Right lobe of liver (tissue), 6 donors: ENCODE data around the gene NLRC5. TPM values are rescaled to one million over a fixed set of nuclear protein-coding genes. Genes with fewer than 3 reads are reported as not detected.

ENCODE experiments used
- ATAC-seq, 4 donors: fragments of 200-7000 bp; cut with Tn5 transposase; one replicate each; pipeline ENCODE4 v1.9.1; 2020; ENCODE audit warnings: mild to moderate bottlenecking in 4 of 4, moderate library complexity in 4 of 4
- DNase-seq, 3 donors: peaks; one replicate each; pipeline ENCODE4 v3.0.0-alpha.2; 2020
- H3K27ac ChIP-seq, 3 donors: fragments of 200-600 bp; one replicate each; pipeline ENCODE4 v1.8.0; 2022
- H3K27me3 ChIP-seq, 2 donors: fragments of 200-600 bp; one replicate each; pipeline ENCODE4 v1.8.0; 2022
- H3K36me3 ChIP-seq, 4 donors: fragments of 200-600 bp; sonication (generic) in 1 of 4; one replicate each; pipeline versions ENCODE4 v1.5.1 to v1.8.0; 2017 to 2022; ENCODE audit warnings: control low read depth in 1 of 4
- H3K4me1 ChIP-seq, 4 donors: fragments of 200-600 bp; sonication (generic) in 1 of 4; one replicate each; pipeline versions ENCODE4 v1.5.1 to v1.8.0; 2017 to 2022; ENCODE audit warnings: control low read depth in 1 of 4
- H3K4me3 ChIP-seq, 3 donors: fragments of 200-600 bp; one replicate each; pipeline ENCODE4 v1.8.0; 2022
- H3K9me3 ChIP-seq, 4 donors: fragments of 200-600 bp; sonication (generic) in 1 of 4; one replicate each; pipeline versions ENCODE4 v1.5.1 to v1.8.0; 2017 to 2022; ENCODE audit warnings: control low read depth in 1 of 4
- POLR2A ChIP-seq: fragments of 450-650 bp; IDR thresholded peaks from one replicate; pipeline ENCODE4 v1.6.1; 2017; ENCODE audit warnings: antibody characterized with exemption, mild to moderate bottlenecking
- WGBS: methylation state at CpG from one replicate; pipeline ENCODE4 v1.1.6; 2018; ENCODE audit warnings: low coverage, low lambda C conversion rate; ENCODE audit not compliant: insufficient coverage; ENCODE audit errors: missing lambda C conversion rate; 5-methylcytosine and 5-hydroxymethylcytosine counted together
- intact Hi-C, 2 donors: fragments of 100-400 bp; cut with DNase I; formaldehyde crosslinking; loops; one replicate each; pipeline versions ENCODE4 v1.11.2 to v1.14.1; 2022
- total RNA-seq, 6 experiments: library from RNA; depleted of rRNA in 2 of 6; stranded (reverse); fragments of >200 nt in 2 of 6; fragmentation: NEBNext Ultra II Directional in 3 of 6; extraction: Animal tissue kit (Norgen Biotek cat#: 25700) in 3 of 6; gene quantifications; one replicate each; pipeline versions ENCODE4 v1.1.0 to v1.2.4, GENCODE V29; 2016 to 2023
- TF ChIP-seq, protein P1 (sequence below), 4 donors: fragments of 200-600 bp in 3 of 4; fragments of 450-650 bp in 1 of 4; IDR thresholded peaks; one replicate each; pipeline versions ENCODE4 v1.5.1 to v1.8.0; 2016 to 2022; ENCODE audit warnings: antibody characterized with exemption in 4 of 4, mild to moderate bottlenecking in 2 of 4
- donor health status: DM: no; HTN: yes; CAD: no.
- donor health status: DM: no; HTN: no; CAD: no.
- donor health status: DM: no; HTN: no; CAD: no.
- donor health status: DM: no; HTN: yes; CAD: no.
- donor health status: DM: no; HTN: yes; CAD: no.

The NLRC5 gene
- total RNA-seq, 6 experiments from 2014 or later: 4.6 to 25.2 (median 13.3) TPM

DNA sequence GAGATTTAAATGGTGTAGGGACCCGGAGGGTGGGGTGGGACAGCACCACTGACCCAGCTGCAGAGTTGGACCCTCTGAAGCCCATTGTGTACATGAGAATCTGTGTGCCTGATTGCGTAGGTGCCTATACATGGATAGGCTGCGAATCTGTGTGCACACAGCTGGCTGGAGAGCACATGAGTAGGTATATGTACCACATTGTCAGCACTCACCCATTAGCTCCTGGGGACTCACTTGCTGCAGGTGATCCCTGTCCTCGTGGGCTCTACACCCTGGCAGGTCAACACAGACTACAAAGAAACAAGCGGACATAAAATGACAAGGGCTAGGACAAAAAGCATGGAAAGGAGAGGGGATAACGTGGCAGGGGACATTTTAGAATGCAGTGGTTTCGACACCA lies 38.9 kb upstream of the NLRC5 start:
- ATAC-seq (peak in 3 of 4 donors; percentile 2 to 3 (median 3)), DNase-seq (no peak)
- peaks cover 0 to 1% (median 0%) of the 10 kb centered on the region in 4 donors for H3K4me1 ChIP-seq
- no peak for TF ChIP-seq POLR2A
- TF ChIP-seq, protein P1, sequence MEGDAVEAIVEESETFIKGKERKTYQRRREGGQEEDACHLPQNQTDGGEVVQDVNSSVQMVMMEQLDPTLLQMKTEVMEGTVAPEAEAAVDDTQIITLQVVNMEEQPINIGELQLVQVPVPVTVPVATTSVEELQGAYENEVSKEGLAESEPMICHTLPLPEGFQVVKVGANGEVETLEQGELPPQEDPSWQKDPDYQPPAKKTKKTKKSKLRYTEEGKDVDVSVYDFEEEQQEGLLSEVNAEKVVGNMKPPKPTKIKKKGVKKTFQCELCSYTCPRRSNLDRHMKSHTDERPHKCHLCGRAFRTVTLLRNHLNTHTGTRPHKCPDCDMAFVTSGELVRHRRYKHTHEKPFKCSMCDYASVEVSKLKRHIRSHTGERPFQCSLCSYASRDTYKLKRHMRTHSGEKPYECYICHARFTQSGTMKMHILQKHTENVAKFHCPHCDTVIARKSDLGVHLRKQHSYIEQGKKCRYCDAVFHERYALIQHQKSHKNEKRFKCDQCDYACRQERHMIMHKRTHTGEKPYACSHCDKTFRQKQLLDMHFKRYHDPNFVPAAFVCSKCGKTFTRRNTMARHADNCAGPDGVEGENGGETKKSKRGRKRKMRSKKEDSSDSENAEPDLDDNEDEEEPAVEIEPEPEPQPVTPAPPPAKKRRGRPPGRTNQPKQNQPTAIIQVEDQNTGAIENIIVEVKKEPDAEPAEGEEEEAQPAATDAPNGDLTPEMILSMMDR (IDR thresholded peaks at IDR 0.05): no peak
- 59% methylated on average over 4 of the region's 7 CpGs for WGBS
- H3K36me3 ChIP-seq: peaks cover 0 to 10% (median 4%) of the 10 kb centered on the region in 4 donors
- H3K4me3 ChIP-seq: no peak overlapping the region
- no peak overlapping the region for H3K27ac ChIP-seq
- H3K9me3 ChIP-seq: no peaks in the 10 kb centered on the region
- no peaks in the 10 kb centered on the region for H3K27me3 ChIP-seq
- intact Hi-C loops: loop anchor here (5.0 to 10.0 kb wide), 2 partner anchors 76 to 83 kb away; partner anchors contain the start of gene SLC12A3 (in 1 of the 2)

DNA sequence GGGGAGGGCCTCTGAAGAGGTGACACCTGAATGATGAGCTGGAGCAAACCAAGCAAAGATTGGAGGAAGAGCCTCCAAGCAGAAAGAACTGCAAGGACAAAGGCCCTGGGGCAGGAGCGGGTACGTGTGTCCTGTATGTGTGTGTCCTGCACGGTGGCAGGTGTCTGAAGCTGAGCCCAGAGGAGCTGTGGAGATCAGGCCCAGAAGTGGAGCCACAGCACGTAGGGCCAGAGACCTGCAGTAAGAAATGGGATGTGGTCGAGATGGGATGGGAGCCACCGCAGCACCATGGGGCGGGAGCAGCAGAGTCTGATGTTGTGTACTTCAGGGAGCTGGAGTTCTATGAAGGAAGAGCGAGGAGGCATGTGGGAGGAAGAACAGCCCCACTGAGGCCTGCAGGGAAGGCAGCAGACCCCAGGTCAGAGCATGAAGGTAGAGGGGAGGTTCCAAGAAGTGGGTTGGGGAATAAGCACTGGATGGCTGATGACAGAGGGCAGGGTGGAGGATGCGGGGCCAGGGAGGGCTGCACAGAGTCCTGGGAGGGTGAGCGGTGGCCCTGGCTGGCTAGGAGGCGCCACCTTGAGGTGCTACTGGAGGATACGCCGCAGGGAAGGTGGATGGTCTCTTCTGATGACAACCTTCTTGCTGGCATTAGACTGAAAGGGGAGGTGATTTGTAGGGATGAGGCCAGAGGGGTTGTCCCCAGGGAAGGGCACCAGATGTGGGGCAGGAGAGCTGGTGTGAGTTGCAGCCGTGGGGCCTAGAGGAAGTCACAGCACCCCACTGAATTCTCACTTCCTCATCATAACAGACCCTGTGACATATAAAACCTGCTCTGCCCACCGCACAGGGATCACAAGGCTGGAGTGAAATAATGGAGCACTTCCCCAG lies 38.2 kb upstream of the NLRC5 start:
- intact Hi-C loops: loop anchor here (5.0 to 10.0 kb wide), 2 partner anchors 76 to 84 kb away; partner anchors contain the start of gene SLC12A3 (in 1 of the 2)
- Histone ChIP-seq H3K27ac (no peak overlapping the region), H3K4me3 (no peak overlapping the region), H3K4me1 (no peaks in the 10 kb centered on the region), H3K27me3 (no peaks in the 10 kb centered on the region), H3K36me3 (peaks cover 0 to 6% (median 1%) of the 10 kb centered on the region in 4 donors), H3K9me3 (no peaks in the 10 kb centered on the region)
- DNase-seq: peak in 1 of 3 donors; percentile 61
- ATAC-seq: peak; percentile 65 to 84 (median 73)
- 46% methylated on average over 13 of the region's 15 CpGs for WGBS
- TF ChIP-seq, protein P1 (IDR thresholded peaks at IDR 0.05): peak; percentile 46 to 58 (median 54)
- no peak for TF ChIP-seq POLR2A

DNA sequence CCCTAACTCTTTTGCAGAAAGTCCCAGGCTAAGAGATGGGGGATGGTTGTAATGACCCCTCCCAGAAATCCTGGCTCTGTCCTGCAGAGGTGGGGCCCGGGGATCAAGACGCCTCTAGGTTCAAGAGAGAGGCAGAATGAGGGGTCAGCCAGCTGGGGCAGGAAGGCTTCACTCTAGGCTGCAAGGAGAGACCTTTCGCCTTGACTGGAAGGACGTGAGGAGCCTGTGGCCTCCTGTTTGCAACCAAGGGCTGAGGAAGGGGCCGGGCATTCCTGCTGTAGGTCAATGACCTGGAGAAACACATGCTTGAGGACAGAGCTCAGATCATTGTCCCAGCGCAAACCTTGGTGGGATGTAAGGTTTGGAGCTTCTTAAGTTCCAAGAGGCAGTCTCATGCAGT lies 36.4 kb upstream of the NLRC5 start:
- Histone ChIP-seq H3K36me3 (no peaks in the 10 kb centered on the region), H3K27me3 (no peaks in the 10 kb centered on the region), H3K4me1 (no peaks in the 10 kb centered on the region), H3K27ac (no peak overlapping the region), H3K4me3 (no peak overlapping the region), H3K9me3 (no peaks in the 10 kb centered on the region)
- intact Hi-C loops: loop anchor here (5.0 to 10.0 kb wide), 2 partner anchors 78 to 86 kb away; partner anchors contain the start of gene SLC12A3 (in 1 of the 2)
- DNase-seq (no peak), ATAC-seq (peak in 1 of 4 donors; percentile 19)
- WGBS: 54% methylated on average over 6 of the region's 6 CpGs
- TF ChIP-seq POLR2A: no peak
- TF ChIP-seq, protein P1 (IDR thresholded peaks at IDR 0.05): no peak

DNA sequence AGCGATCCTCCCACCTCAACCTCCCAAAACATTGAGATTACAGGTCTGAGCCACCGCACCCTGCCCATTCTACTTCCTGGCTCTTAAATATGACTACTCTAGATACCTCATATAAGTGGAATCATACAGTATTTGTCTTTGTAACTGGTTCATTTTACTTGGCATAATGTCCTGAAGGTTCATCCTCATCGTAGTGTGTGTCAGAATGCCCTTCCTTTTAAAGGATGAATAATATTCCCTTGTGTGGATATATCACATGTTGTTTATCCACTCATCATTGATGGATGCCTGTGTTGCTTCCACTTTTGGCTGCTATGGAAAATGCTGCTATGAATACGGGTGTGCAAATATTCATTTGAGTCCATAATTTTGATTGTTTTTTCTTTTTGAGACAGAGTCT lies 33.3 kb upstream of the NLRC5 start:
- ATAC-seq (no peak), DNase-seq (no peak)
- no peaks in the 10 kb centered on the region for H3K9me3 ChIP-seq
- intact Hi-C loops: loop anchor here in 1 of 2 donors (10.0 kb wide), 1 partner anchor 81 kb away; no protein-coding TSS in a partner anchor
- H3K4me3 ChIP-seq: no peak overlapping the region
- H3K36me3 ChIP-seq: no peaks in the 10 kb centered on the region
- H3K27me3 ChIP-seq: no peaks in the 10 kb centered on the region
- TF ChIP-seq, protein P1 (IDR thresholded peaks at IDR 0.05): no peak
- no peak for TF ChIP-seq POLR2A
- H3K4me1 ChIP-seq: peaks cover 0 to under 1% (median 0%) of the 10 kb centered on the region in 4 donors
- no peak overlapping the region for H3K27ac ChIP-seq
- 75% methylated on average over 3 of the region's 4 CpGs for WGBS
